Breast epithelium (tissue), 4 donors: ENCODE data around the gene LOX. TPM values are rescaled to one million over a fixed set of nuclear protein-coding genes. Genes with fewer than 3 reads are reported as not detected.

Experiments used
- DNase-seq, 2 donors: peaks; one replicate each; pipeline ENCODE4 v3.0.0-alpha.2; 2019; ENCODE audit warnings: low spot score in 2 of 2
- H3K27ac ChIP-seq, 2 donors: fragments of 200-600 bp; sonication (generic) in 1 of 2; one replicate each; pipeline ENCODE4 v1.5.1; 2016 to 2019; ENCODE audit warnings: mild to moderate bottlenecking in 1 of 2
- H3K27me3 ChIP-seq, 2 donors: fragments of 200-600 bp; sonication (generic) in 1 of 2; one replicate each; pipeline versions ENCODE4 v1.5.1 to v1.6.0; 2017 to 2019; ENCODE audit warnings: control low read depth in 1 of 2, mild to moderate bottlenecking in 1 of 2
- H3K36me3 ChIP-seq: fragments of 200-600 bp; one replicate; pipeline ENCODE4 v1.5.1; 2019
- H3K4me1 ChIP-seq, 2 donors: fragments of 200-600 bp; sonication (generic); one replicate each; pipeline ENCODE4 v1.5.1; 2016 to 2019; ENCODE audit warnings: control low read depth in 1 of 2
- H3K4me3 ChIP-seq, 3 donors: fragments of 200-600 bp; sonication (generic); 1 replicate in 2 of 3; 2 replicates in 1 of 3; pipeline ENCODE4 v1.5.1; 2016 to 2019; ENCODE audit warnings: mild to moderate bottlenecking in 3 of 3, moderate library complexity in 2 of 3
- H3K9me3 ChIP-seq, 2 donors: fragments of 200-600 bp; sonication (generic) in 1 of 2; one replicate each; pipeline ENCODE4 v1.5.1; 2016 to 2019; ENCODE audit warnings: control low read depth in 1 of 2
- CTCF ChIP-seq, 3 donors: fragments of 450-650 bp; IDR thresholded peaks; one replicate each; pipeline ENCODE4 v1.5.1; 2016 to 2017; ENCODE audit warnings: antibody characterized with exemption in 3 of 3, mild to moderate bottlenecking in 3 of 3, moderate library complexity in 3 of 3
- POLR2A ChIP-seq: fragments of 450-650 bp; IDR thresholded peaks from one replicate; pipeline ENCODE4 v1.6.1; 2016; ENCODE audit warnings: antibody characterized with exemption, mild to moderate bottlenecking, moderate library complexity
- POLR2AphosphoS5 ChIP-seq, 3 donors: sonication (generic); formaldehyde crosslinking; IDR thresholded peaks; one replicate each; pipeline ENCODE4 v1.6.1; 2017; ENCODE audit warnings: antibody characterized with exemption in 3 of 3
- intact Hi-C: fragments of 100-400 bp; cut with DNase I; formaldehyde crosslinking; loops from one replicate; pipeline ENCODE4 v1.15.1; 2023; ENCODE audit warnings: low total_unique reads
- total RNA-seq, 3 donors: library from RNA; depleted of rRNA; stranded (reverse); fragments of >200 nt; gene quantifications; one replicate each; pipeline ENCODE4 v1.1.0, GENCODE V29; 2016

Gene LOX, protein sequence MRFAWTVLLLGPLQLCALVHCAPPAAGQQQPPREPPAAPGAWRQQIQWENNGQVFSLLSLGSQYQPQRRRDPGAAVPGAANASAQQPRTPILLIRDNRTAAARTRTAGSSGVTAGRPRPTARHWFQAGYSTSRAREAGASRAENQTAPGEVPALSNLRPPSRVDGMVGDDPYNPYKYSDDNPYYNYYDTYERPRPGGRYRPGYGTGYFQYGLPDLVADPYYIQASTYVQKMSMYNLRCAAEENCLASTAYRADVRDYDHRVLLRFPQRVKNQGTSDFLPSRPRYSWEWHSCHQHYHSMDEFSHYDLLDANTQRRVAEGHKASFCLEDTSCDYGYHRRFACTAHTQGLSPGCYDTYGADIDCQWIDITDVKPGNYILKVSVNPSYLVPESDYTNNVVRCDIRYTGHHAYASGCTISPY
- total RNA-seq = 100 to 1,000 TPM in 1 of 3 donors, 10 to 100 TPM in 2; 22.4 to 162 (median 35.4) TPM

GRCh38 chr5:122078116-122079110 lies at the start of gene LOX:
Gene LOX, minus strand, starts transcription at chr5:122078259. Its CDS starts 274 bp downstream, at chr5:122077985.
- no peaks in the 10 kb centered on the region for H3K27me3 ChIP-seq
- H3K4me3 ChIP-seq = peak within 1 kb of the TSS; percentile 69 to 91 (median 90)
- no peaks in the 10 kb centered on the region for H3K36me3 ChIP-seq
- peak within 1 kb of the TSS; percentile 68 to 88 for H3K27ac ChIP-seq
- no peaks in the 10 kb centered on the region for H3K9me3 ChIP-seq
- intact Hi-C loops = no loop called here
- TF ChIP-seq CTCF (IDR thresholded peaks at IDR 0.05) (no peak), POLR2A (peak; percentile 13), POLR2AphosphoS5 (IDR thresholded peaks at IDR 0.05) (peak; percentile 44 to 67 (median 53))
- H3K4me1 ChIP-seq = no peaks in the 10 kb centered on the region
- peak; percentile 56 to 66 for DNase-seq

- no peaks in the 10 kb centered on the region for H3K4me1 ChIP-seq
- H3K27ac ChIP-seq = peak overlapping the region in 1 of 2 donors; percentile 71
- no peak for TF ChIP-seq CTCF (IDR thresholded peaks at IDR 0.05)
- no peak for TF ChIP-seq POLR2AphosphoS5 (IDR thresholded peaks at IDR 0.05)
- no peak for TF ChIP-seq POLR2A
- DNase-seq = no peak
- H3K27me3 ChIP-seq = no peaks in the 10 kb centered on the region
- no peaks in the 10 kb centered on the region for H3K36me3 ChIP-seq
- H3K4me3 ChIP-seq = no peak overlapping the region
- intact Hi-C loops = no loop called here
- H3K9me3 ChIP-seq = no peaks in the 10 kb centered on the region
Observed at GRCh38 chr5:122126756-122127321, 48.8 kb upstream of the LOX start.

- H3K27me3 ChIP-seq = no peaks in the 10 kb centered on the region
- H3K9me3 ChIP-seq = no peaks in the 10 kb centered on the region
- H3K36me3 ChIP-seq = no peaks in the 10 kb centered on the region
- no peaks in the 10 kb centered on the region for H3K4me1 ChIP-seq
- TF ChIP-seq POLR2A = no peak
- TF ChIP-seq CTCF (IDR thresholded peaks at IDR 0.05) = no peak
- TF ChIP-seq POLR2AphosphoS5 (IDR thresholded peaks at IDR 0.05) = no peak
- no peak for DNase-seq
- intact Hi-C loops = no loop called here
- no peak overlapping the region for H3K27ac ChIP-seq
- H3K4me3 ChIP-seq = no peak overlapping the region
Observed at GRCh38 chr5:122126177-122126755, 48.2 kb upstream of the LOX start.

GRCh38 chr5:122124766-122125165 lies 46.7 kb upstream of the LOX start:
- intact Hi-C loops = no loop called here
- H3K4me1 ChIP-seq = no peaks in the 10 kb centered on the region
- no peak overlapping the region for H3K4me3 ChIP-seq

More at GRCh38 chr5:122124766-122125165, 46.7 kb upstream of the LOX start:
- no peaks in the 10 kb centered on the region for H3K27me3 ChIP-seq
- TF ChIP-seq CTCF (IDR thresholded peaks at IDR 0.05) (no peak), POLR2A (no peak), POLR2AphosphoS5 (IDR thresholded peaks at IDR 0.05) (no peak)
- no peaks in the 10 kb centered on the region for H3K9me3 ChIP-seq
- no peak overlapping the region for H3K27ac ChIP-seq
- DNase-seq = no peak
- H3K36me3 ChIP-seq = no peaks in the 10 kb centered on the region
